DND-41 (cell line): ENCODE data around the gene C6orf132.
"Not testable (repeated sequence)": the region's sequence is repeated elsewhere in the genome, so short reads cannot be mapped to it uniquely, and the experiment has no call there.

Experiments
- ATAC-seq: fragments of 200-7000 bp; cut with Tn5 transposase; 3 replicates; pipeline ENCODE4 v1.9.1; 2021; ENCODE audit warnings: low read depth; ENCODE audit not compliant: insufficient read depth
- DNase-seq: peaks from one replicate; pipeline ENCODE4 v3.0.0-alpha.2; 2020
- H2AFZ ChIP-seq: 2 replicates; pipeline ENCODE4 v1.6.0; 2012; ENCODE audit warnings: low read depth, low read length
- H3K27ac ChIP-seq: 2 replicates; pipeline ENCODE4 v1.5.1; 2012; ENCODE audit warnings: low read length, inconsistent platforms
- H3K27me3 ChIP-seq: fragments of 200-600 bp; sonication (generic); 2 replicates; pipeline ENCODE4 v1.6.0; 2012; ENCODE audit warnings: low read length, mild to moderate bottlenecking, inconsistent platforms; ENCODE audit not compliant: insufficient read depth, poor library complexity
- H3K36me3 ChIP-seq: 2 replicates; pipeline ENCODE4 v1.5.1; 2012; ENCODE audit warnings: low read length, inconsistent platforms; ENCODE audit not compliant: insufficient read depth
- H3K4me1 ChIP-seq: 2 replicates; pipeline ENCODE4 v1.5.1; 2012; ENCODE audit warnings: mild to moderate bottlenecking, low read length; ENCODE audit not compliant: insufficient read depth
- H3K4me2 ChIP-seq: 2 replicates; pipeline ENCODE4 v1.6.0; 2012; ENCODE audit warnings: mild to moderate bottlenecking, moderate library complexity, low read length, inconsistent platforms; ENCODE audit not compliant: insufficient read depth
- H3K4me3 ChIP-seq, 2 experiments: fragments of 200-600 bp in 1 of 2; shearing (Covaris generic) in 1 of 2; 2 replicates each; pipeline ENCODE4 v1.5.1; 2012 to 2016; ENCODE audit warnings: inconsistent platforms in 2 of 2, low read length in 2 of 2, mild to moderate bottlenecking in 2 of 2, low read depth in 1 of 2, moderate library complexity in 1 of 2
- H3K79me2 ChIP-seq: 2 replicates; pipeline ENCODE4 v1.6.0; 2012; ENCODE audit warnings: low read length, inconsistent platforms; ENCODE audit not compliant: insufficient read depth
- H3K9ac ChIP-seq: 2 replicates; pipeline ENCODE4 v1.6.0; 2012; ENCODE audit warnings: low read depth, mild to moderate bottlenecking, inconsistent platforms, low read length, moderate library complexity
- H3K9me3 ChIP-seq: 2 replicates; pipeline ENCODE4 v1.5.1; 2012; ENCODE audit warnings: low read length, moderate library complexity, mild to moderate bottlenecking, inconsistent platforms; ENCODE audit not compliant: insufficient read depth, severe bottlenecking
- H4K20me1 ChIP-seq: 2 replicates; pipeline ENCODE4 v1.6.0; 2012; ENCODE audit warnings: low read length; ENCODE audit not compliant: insufficient read depth
- CTCF ChIP-seq: IDR thresholded peaks from 2 replicates; pipeline ENCODE4 v1.5.1; 2012; ENCODE audit warnings: borderline replicate concordance, low read length, moderate library complexity, mild to moderate bottlenecking; ENCODE audit not compliant: poor library complexity, severe bottlenecking; ENCODE audit errors: extremely low read depth
- EZH2 ChIP-seq: IDR thresholded peaks from 3 replicates; pipeline ENCODE4 v1.6.1; 2012; ENCODE audit warnings: borderline replicate concordance, low read depth, mild to moderate bottlenecking, moderate library complexity, low read length, inconsistent platforms; ENCODE audit not compliant: severe bottlenecking

The C6orf132 gene

DNA sequence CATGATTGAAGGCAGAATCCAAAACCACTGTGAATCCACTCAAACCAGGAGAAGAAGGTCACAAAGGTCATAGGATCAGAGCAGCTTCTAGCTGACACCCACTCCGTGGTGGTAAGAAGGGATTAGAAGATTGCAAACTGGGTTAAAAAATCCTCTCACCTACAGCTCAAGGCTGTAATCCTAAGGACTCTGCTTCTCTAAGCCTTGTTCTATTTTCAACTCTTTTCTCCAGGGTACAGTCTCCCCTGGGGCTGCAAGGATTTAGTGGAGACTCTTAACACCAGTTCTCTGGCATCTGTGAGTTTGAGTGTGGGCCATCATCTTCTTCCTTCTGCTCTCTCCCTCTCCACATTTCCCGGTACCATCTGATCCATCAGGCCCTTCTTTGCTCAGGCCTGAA lies 30.7 kb upstream of the C6orf132 start, which contains the start of gene GUCA1A:
TSS of gene GUCA1A (plus strand) at position 264 of the 400 bp plus-strand sequence. CDS start 250 bp downstream, outside the sequence.
- Histone ChIP-seq H3K9me3 (no peaks in the 10 kb centered on the region), H3K4me2 (no peak within 1 kb of the TSS), H3K36me3 (no peaks in the 10 kb centered on the region), H3K4me3 (no peak within 1 kb of the TSS), H3K4me1 (no peaks in the 10 kb centered on the region), H2AFZ (no peak within 1 kb of the TSS), H3K9ac (no peak within 1 kb of the TSS), H4K20me1 (no peaks in the 10 kb centered on the region), H3K79me2 (no peaks in the 10 kb centered on the region), H3K27me3 (no peaks in the 10 kb centered on the region), H3K27ac (no peak within 1 kb of the TSS)
- TF ChIP-seq CTCF: no peak
- no peak for TF ChIP-seq EZH2
- no peak for ATAC-seq
- no peak for DNase-seq

DNA sequence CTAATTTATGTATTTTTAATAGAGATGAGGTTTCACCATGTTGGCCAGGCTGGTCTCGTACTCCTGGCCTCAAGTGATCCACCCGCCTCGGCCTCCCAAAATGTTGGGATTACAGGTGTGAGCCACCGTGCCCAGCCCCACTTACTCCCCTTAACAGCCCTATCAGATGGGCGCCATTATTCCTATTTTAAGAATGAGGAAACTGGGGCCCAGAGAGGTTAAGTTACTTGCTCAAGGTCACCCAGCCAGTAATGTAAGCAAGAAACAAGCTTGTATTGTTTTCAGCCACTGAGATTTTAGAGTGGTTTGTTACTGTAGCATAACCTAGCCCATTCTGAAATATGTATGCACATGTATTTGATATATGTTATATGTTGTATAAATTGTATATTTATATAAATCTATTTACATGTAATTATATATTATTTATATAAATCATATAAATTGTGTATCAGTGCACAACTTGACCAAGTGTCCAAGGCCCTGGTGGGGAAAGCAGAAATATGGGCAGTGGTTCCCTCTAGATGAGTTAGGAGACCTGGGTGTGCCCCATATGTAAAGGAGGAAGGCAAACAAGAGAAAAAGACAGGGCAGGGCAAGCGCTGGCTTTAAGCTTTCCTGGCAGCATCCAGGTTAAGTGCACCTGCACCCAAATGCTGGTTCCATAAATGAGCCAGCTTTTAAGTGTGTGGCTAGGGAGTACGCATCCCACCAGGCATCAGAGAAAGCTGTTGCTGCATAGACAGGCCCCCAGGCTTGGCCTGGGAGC lies 29.6 kb upstream of the C6orf132 start:
- Histone ChIP-seq H3K4me1 (no peaks in the 10 kb centered on the region), H3K27ac (no peak overlapping the region), H3K79me2 (no peaks in the 10 kb centered on the region), H3K27me3 (no peaks in the 10 kb centered on the region), H3K4me3 (no peak overlapping the region), H4K20me1 (no peaks in the 10 kb centered on the region), H2AFZ (no peak overlapping the region), H3K9me3 (no peaks in the 10 kb centered on the region), H3K9ac (no peak overlapping the region), H3K36me3 (no peaks in the 10 kb centered on the region), H3K4me2 (no peak overlapping the region)
- DNase-seq (no peak), ATAC-seq (no peak)
- TF ChIP-seq EZH2: no peak
- TF ChIP-seq CTCF: no peak

DNA sequence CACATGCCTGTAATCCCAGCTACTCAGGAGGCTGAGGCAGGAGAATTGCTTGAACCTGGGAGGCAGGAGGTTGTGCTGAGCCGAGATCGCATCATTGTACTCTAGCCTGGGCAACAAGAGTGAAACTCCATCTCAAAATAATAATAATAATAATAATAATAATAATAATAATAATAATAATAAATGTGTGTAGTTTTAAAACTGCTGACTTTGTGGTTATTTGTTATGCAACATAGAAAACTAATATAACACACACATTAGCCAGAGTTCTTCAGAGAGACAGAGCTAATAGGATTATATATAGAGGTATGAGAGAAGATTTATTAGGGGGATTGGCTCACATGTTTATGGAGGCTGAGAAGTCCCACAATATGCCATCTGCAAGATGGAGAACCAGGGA lies 27.4 kb upstream of the C6orf132 start:
- not testable (repeated sequence) for ATAC-seq, H3K4me2 ChIP-seq, H3K27ac ChIP-seq, H3K27me3 ChIP-seq, H3K4me1 ChIP-seq, H3K79me2 ChIP-seq, H3K9me3 ChIP-seq, H2AFZ ChIP-seq, DNase-seq, H3K36me3 ChIP-seq, H3K9ac ChIP-seq, H4K20me1 ChIP-seq, H3K4me3 ChIP-seq

- no peaks in the 10 kb centered on the region for H3K9me3 ChIP-seq
- no peaks in the 10 kb centered on the region for H3K79me2 ChIP-seq
- DNase-seq: no peak
- no peaks in the 10 kb centered on the region for H4K20me1 ChIP-seq
- H3K27me3 ChIP-seq: no peaks in the 10 kb centered on the region
- H3K4me2 ChIP-seq: no peak overlapping the region
- no peaks in the 10 kb centered on the region for H3K36me3 ChIP-seq
- TF ChIP-seq CTCF (no peak), EZH2 (no peak)
- H3K4me1 ChIP-seq: peaks cover 7% of the 10 kb centered on the region
- H2AFZ ChIP-seq: no peak overlapping the region
- H3K27ac ChIP-seq: no peak overlapping the region
- ATAC-seq: no peak
- H3K9ac ChIP-seq: no peak overlapping the region
- H3K4me3 ChIP-seq: no peak overlapping the region
Observed at GRCh38 chr6:42168650-42169049, 26.2 kb upstream of the C6orf132 start.
